Measurements from ENCODE around the gene HNRNPA2B1. TPM values are rescaled to one million over a fixed set of nuclear protein-coding genes. Genes with fewer than 3 reads are reported as not detected.
A peak's percentile ranks its signal among the peaks of the same experiment; 100 is the strongest.
"Not testable (repeated sequence)": the region's sequence is repeated elsewhere in the genome, so short reads cannot be mapped to it uniquely, and the experiment has no call there.

The HNRNPA2B1 gene
- polyA plus RNA-seq, 3 donors: 1,474 to 1,810 (median 1,601) TPM

DNA sequence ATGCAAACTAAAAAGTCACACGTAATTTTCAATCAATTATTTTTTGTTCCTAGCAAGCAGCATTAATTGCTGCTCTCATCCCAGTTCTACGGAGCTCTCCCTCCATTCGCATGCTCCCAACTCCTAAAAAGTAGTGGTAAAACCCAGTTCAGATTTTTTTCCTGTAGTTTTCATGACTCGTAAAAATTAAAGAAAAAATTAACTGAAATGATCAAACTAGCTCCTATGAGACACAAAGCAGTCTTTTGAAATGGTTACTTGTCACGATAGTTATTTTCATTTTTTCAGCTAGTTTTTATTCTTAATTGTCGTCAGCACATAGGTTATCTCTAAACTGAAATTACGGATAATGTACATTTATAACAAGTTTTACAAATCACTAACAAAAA lies 1.8 kb downstream of the HNRNPA2B1 start:
- DNase-seq (ENCODE audit: low read depth in 3 of 3, low spot score in 2 of 3): no peak

DNA sequence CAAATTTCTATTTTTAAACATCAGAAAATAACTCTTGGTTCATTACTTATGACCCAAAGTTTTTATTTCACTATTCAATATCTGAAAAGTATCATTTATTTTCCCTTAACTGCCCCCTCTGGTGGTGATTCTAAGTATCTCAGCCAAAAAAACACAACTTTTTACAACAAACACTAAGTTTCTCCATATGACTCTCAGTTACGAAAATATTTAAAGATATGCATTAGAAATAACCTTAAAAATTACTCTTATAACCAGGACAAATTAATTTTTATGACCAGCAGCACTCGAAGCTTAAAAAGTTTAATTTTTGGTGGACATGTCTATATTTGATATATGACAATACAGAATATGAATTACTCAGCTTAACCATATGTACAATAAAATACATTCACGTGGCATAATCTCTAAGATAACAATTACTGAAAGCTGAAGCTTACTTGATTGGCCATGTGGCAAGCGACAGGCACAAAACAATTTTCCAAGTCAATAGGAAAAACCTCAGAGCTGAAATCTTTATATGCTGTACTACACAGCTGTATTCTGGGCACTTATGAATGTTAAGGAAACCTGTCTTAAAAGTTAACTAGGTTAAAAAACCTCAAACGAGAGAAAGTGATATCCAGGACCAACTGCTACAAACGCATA lies 2.3 kb downstream of the HNRNPA2B1 start:
- peak in 2 of 3 donors; percentile 30 to 31 for DNase-seq (ENCODE audit: low read depth in 3 of 3, low spot score in 2 of 3)

GRCh38 chr7:26197153-26198115 lies 3.1 kb downstream of the HNRNPA2B1 start:
- DNase-seq (ENCODE audit: low read depth in 3 of 3, low spot score in 2 of 3): no peak

- DNase-seq (ENCODE audit: low read depth in 3 of 3, low spot score in 2 of 3): no peak
Observed at GRCh38 chr7:26195867-26196657, 4.5 kb downstream of the HNRNPA2B1 start.

DNA sequence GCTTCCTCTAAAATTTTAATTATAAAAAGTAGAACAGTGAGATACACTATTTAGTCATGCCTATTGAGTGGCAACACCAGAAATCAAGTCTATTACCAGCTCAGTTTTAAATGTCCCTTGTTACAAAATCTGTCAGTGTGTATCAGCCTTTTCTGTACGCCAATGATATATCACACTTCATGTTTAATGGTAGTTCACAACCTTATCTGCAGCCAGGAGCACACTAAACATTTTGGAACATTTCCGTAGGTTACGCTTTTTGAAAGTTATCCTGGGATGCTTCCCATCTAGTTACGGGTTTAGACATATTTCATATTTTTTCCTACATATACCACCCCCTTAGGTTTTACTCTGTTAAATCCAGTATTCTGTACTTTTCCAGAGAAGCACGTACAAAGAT lies 5.4 kb downstream of the HNRNPA2B1 start:
- DNase-seq (ENCODE audit: low read depth in 3 of 3, low spot score in 2 of 3): no peak

DNA sequence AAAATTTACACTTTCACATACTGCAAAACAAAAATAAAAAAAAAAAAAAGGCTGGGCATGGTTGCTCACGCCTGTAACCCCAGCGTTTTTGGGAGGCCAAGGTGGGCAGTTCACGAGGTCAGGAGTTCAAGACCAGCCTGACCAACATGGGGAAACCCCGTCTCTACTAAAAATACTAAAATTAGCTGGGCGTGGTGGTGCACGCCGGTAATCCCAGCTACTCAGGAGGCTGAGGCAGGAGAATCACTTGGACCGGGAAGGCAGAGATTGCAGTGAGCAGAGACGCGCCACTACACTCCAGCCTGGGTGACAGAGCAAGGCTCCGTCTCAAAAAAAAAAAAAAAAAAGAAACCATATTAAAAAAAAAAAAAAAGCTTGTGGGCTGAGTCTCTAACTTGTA lies 5.8 kb downstream of the HNRNPA2B1 start:
- not testable (repeated sequence) for DNase-seq (ENCODE audit: low read depth in 3 of 3, low spot score in 2 of 3)

DNA sequence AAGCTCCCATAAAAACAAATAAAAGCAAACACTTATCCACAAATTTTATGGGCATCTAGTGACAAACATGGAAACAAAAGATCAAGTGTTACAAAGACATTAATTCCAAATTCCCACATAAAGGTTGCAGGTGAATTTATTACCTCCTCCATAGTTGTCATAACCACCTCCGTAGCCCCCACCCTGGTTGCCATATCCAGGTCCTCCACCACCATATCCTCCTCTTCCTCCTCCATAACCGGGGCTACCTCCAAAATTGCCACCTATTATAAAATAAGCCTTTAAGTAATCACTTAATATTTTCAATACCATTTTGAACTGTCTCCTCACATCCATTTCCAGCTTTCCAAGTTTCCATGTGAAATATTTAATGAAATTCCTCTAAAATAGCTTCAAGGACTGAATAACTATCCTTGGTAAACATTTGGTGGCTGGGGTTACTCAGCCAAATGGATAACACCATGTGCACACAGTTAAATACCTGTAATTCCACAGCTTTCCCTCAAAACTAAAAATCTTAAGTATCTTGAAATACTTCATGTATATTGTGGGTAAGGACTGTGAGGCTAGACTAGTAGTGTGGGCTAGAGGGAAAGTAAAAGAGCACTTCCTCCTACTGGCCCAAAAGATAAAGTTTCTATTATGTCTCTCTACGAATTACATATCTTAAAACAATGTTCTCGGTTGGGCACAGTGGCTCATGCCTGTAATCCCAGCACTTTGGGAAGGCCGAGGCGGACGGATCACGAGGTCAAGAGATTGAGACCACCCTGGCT lies 6.9 kb downstream of the HNRNPA2B1 start:
- no peak for DNase-seq (ENCODE audit: low read depth in 3 of 3, low spot score in 2 of 3)

- no peak for DNase-seq (ENCODE audit: low read depth in 3 of 3, low spot score in 2 of 3)
Observed at GRCh38 chr7:26192485-26193087, 8.0 kb downstream of the HNRNPA2B1 start.

GRCh38 chr7:26191974-26192479 lies 8.5 kb downstream of the HNRNPA2B1 start:
- no peak for DNase-seq (ENCODE audit: low read depth in 3 of 3, low spot score in 2 of 3)

DNA sequence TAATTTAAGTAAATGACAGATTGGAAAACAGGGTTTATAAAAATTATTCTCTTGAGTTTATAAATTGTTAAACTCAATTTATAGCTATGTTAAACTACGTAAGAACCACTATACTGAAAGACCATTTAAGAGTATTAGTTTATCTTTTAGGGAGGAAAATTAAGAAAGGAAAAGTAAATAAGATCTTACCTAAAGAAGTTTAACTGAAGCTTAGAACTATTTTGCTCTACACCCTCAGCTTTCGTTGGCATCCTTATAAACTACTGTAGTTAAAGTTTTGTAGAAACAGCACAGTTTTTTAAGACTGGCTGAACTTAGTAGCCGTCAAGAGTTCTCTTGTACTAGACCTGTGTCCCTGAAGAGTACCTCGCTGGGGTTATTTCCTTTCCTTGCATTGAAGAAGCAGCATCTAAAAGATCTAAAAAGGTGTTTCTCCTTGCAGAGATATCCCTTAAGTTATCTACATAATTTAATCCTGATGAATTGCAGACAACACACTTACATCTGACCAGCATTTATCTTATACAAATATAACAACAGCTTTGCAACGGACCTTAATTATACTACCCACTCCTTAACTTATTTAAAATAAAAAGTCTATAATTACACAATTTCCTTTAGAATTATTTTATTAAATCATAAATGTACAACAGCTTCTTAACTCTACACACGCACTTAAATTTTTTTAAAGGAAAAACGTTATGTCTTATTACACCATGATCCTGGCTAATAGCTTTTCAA lies 9.1 kb downstream of the HNRNPA2B1 start:
- no peak for DNase-seq (ENCODE audit: low read depth in 3 of 3, low spot score in 2 of 3)

- DNase-seq (ENCODE audit: low read depth in 3 of 3, low spot score in 2 of 3): no peak
Observed at GRCh38 chr7:26190417-26190869, 10.1 kb downstream of the HNRNPA2B1 start.

DNA sequence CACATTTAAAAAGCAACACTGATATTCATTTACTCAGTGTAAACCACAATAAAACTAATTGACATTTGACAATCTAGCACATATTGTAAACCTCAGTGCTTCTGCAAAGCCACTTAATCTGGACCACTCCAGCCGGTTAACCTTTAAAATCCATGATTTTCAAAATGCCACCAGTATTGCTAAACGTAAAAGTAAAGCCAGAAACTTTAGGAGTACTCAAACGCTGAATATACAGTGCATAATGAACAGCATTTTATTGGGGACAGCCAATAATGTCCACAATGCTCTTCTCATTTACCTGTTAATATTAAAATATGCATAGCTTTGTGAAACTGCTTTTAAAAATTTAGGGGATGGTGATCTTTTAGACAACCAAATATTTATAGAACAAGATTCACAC lies 10.8 kb downstream of the HNRNPA2B1 start:
- DNase-seq (ENCODE audit: low read depth in 3 of 3, low spot score in 2 of 3): no peak

GRCh38 chr7:26188957-26189541 lies 11.5 kb downstream of the HNRNPA2B1 start:
- DNase-seq (ENCODE audit: low read depth in 3 of 3, low spot score in 2 of 3): no peak

GRCh38 chr7:26188206-26188956 lies 12.2 kb downstream of the HNRNPA2B1 start:
- no peak for DNase-seq (ENCODE audit: low read depth in 3 of 3, low spot score in 2 of 3)

DNA sequence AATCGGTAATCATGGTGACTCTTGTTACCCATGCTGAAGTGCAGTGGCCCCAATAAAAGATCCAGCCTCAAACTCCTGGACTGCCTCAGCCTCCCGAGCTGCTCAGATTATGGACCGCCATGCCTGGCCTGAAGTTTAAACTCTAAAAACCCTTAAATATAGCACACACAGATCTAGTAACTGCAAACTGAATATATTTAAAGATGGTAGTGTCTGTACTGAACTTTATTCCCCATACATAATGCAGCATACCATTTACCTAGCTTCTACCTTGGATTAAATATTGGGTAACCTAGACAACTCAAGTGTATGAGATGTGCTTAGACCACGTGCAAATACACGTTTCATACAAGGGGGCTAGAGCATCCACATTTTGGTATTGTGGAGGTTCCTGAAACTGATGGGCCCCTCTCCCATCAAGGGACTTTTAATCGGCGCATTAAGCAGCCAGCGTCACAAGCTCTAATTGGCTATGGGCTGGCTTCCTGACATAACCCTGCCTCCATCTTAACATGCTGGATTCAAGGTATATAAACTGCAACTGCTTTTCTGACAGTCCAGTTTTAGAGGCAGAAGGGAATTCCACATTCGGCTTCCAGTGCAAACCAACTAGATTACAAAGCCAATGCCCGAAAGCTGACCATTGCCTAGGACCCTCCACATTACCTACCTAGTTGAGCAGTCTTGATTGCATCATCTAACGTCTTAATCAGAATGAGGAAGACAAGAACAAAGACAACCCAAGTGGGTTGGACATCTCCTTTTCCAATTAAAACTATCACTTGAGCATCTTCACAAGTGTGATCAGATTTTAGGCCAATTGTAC lies 13.0 kb downstream of the HNRNPA2B1 start:
- DNase-seq (ENCODE audit: low read depth in 3 of 3, low spot score in 2 of 3): no peak

DNA sequence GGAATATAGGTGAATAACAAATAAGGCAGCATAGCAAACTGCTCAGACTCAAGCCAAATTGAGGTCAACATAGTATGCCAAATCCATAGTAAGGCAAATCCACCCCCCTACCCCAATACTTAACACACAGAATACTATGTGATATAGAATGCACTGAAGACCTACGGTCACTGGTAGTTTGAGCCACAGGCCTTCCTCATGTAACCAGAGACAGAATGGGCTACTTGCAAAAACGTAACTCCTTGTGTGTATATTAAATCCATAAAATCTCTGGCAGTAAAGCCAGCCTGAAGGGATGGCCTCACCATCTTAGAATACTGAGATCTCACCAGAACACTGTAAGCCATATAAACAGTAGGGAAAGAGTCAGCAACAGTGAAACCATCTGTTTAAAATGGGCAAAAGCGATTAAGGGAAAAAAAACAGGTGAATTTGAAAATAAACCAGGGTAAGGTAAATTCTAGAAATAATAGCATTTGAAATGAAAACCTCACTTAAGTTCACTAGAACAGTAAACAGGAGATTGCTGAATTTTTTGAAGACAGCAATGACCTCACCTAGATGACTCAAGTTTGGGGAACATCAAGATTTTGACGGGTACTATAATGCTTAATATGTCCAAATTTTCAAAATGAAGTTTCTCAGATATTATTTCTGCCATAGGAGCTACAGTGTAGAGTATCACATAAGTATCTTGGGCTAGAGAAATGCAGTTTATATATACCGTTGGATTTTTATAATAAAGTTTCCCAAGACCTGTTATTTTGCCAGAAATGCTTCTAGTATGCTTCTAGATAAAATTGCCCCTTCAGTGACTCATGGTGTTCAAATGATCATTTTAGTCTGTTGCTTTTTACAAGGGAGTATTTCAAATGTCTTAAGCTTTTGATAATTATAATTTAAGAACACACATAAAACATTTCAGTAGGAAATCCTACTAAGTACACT lies 13.9 kb downstream of the HNRNPA2B1 start:
- DNase-seq (ENCODE audit: low read depth in 3 of 3, low spot score in 2 of 3): no peak

Measured in right renal cortex interstitium (tissue), 3 donors.